ENCODE data around the gene PM20D2. TPM values are rescaled to one million over a fixed set of nuclear protein-coding genes. Genes with fewer than 3 reads are reported as not detected.

The PM20D2 gene
- total and polyA plus RNA-seq, 11 donors: 2.4 to 22.9 (median 9.8) TPM

DNA sequence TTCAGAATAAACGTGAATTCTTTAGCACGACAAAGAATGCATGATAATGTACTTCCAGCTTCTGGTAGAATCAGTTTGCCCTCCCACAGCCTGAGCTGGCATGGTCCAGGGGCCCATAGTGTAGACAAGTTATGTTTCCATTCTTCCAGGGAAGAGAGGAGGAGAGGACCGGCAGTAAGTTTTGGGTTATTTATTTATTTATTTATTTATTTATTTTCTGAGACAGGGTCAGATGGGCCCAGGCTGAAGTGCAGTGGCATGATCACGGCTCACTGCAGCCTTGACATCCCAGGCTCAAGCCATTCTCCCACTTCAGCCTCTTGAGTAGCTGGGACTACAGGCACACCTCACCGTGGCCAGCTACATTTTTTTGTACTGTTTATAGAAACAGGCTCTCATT is 66.6 kb downstream of the PM20D2 start:
- WGBS, 4 donors: 44 to 61% (median 58%) methylated on average over 5 of the region's 5 CpGs

DNA sequence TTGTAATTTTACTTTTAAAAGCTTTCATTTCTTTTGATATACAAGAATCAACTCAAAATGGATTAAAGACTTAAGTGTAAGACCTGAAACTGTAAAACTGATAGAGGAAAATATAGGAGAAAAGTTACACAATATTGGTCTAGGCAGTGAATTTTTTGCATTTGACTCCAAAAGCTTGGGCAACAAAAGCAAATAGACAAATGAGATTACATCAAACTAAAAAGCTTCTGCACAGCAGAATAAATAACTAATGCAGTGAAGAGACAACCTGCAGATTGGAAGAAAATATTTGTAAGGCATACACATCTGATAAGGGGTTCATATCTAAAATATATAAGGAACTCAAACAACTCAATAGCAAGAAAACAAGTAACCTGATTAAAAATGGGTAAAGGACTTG is 68.3 kb downstream of the PM20D2 start:
- no peak for DNase-seq
- no peak overlapping the region for H3K4me3 ChIP-seq
- no peak overlapping the region for H3K27ac ChIP-seq
- H3K4me1 ChIP-seq: peaks cover 0 to 7% (median 1%) of the 10 kb centered on the region in 12 donors
- H3K27me3 ChIP-seq: no peaks in the 10 kb centered on the region
- ATAC-seq: no peak
- TF ChIP-seq, protein P1, sequence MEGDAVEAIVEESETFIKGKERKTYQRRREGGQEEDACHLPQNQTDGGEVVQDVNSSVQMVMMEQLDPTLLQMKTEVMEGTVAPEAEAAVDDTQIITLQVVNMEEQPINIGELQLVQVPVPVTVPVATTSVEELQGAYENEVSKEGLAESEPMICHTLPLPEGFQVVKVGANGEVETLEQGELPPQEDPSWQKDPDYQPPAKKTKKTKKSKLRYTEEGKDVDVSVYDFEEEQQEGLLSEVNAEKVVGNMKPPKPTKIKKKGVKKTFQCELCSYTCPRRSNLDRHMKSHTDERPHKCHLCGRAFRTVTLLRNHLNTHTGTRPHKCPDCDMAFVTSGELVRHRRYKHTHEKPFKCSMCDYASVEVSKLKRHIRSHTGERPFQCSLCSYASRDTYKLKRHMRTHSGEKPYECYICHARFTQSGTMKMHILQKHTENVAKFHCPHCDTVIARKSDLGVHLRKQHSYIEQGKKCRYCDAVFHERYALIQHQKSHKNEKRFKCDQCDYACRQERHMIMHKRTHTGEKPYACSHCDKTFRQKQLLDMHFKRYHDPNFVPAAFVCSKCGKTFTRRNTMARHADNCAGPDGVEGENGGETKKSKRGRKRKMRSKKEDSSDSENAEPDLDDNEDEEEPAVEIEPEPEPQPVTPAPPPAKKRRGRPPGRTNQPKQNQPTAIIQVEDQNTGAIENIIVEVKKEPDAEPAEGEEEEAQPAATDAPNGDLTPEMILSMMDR (IDR thresholded peaks at IDR 0.05): no peak
- no peak for TF ChIP-seq POLR2A (IDR thresholded peaks at IDR 0.05)
- no peaks in the 10 kb centered on the region for H3K9me3 ChIP-seq
- intact Hi-C loops (cut with DNase I): no loop called here
- no peaks in the 10 kb centered on the region for H3K36me3 ChIP-seq

More for the DNA sequence above, 66.6 kb downstream of the PM20D2 start:
- Histone ChIP-seq H3K36me3 (no peaks in the 10 kb centered on the region), H3K4me1 (peaks cover 0 to 6% (median 1%) of the 10 kb centered on the region in 12 donors), H3K27me3 (no peaks in the 10 kb centered on the region), H3K27ac (no peak overlapping the region), H3K9me3 (no peaks in the 10 kb centered on the region), H3K4me3 (no peak overlapping the region)
- TF ChIP-seq, protein P1 (IDR thresholded peaks at IDR 0.05): no peak
- no peak for TF ChIP-seq POLR2A (IDR thresholded peaks at IDR 0.05)
- DNase-seq (no peak), ATAC-seq (no peak)
- intact Hi-C loops (cut with DNase I): no loop called here

Other genes starting within 250 kb of the PM20D2 start
- 10 to 100 TPM in 2 of 9 donors, 1 to 10 TPM in 7; 5.7 to 11.6 (median 9.1) TPM for gene RNGTT, start 182.4 kb upstream of the PM20D2 start, total RNA-seq
- 1 to 10 TPM; 2.6 to 9.5 TPM for gene RNGTT, start 182.4 kb upstream of the PM20D2 start, polyA plus RNA-seq
- 100 to 1,000 TPM; 141 to 280 (median 213) TPM for gene PNRC1, start 65.3 kb upstream of the PM20D2 start, total RNA-seq
- 10 to 100 TPM; 46.1 to 64.4 TPM for gene PNRC1, start 65.3 kb upstream of the PM20D2 start, polyA plus RNA-seq
- under 1 TPM in 5 of 9 donors, not detected in 4; 0.14 to 0.48 (median 0.16) TPM for gene SRSF12, start 28.0 kb upstream of the PM20D2 start, total RNA-seq
- under 1 TPM in 1 of 2 donors, not detected in 1; 0.28 TPM for gene SRSF12, start 28.0 kb upstream of the PM20D2 start, polyA plus RNA-seq
- not detected for gene GABRR1, start 71.3 kb downstream of the PM20D2 start, total RNA-seq
- not detected for gene GABRR1, start 71.3 kb downstream of the PM20D2 start, polyA plus RNA-seq
- gene GABRR2, start 169.2 kb downstream of the PM20D2 start, total RNA-seq: 1 to 10 TPM in 1 of 9 donors, under 1 TPM in 8; 0.20 to 1.1 (median 0.31) TPM
- gene GABRR2, start 169.2 kb downstream of the PM20D2 start, polyA plus RNA-seq: under 1 TPM; 0.30 to 0.46 TPM
- gene UBE2J1, start 206.7 kb downstream of the PM20D2 start, total RNA-seq: 10 to 100 TPM in 8 of 9 donors, 1 to 10 TPM in 1; 9.8 to 28.2 (median 15.2) TPM
- gene UBE2J1, start 206.7 kb downstream of the PM20D2 start, polyA plus RNA-seq: 10 to 100 TPM in 1 of 2 donors, 1 to 10 TPM in 1; 8.9 to 18.1 TPM